Measurements from ENCODE around the gene FARSA. TPM values are rescaled to one million over a fixed set of nuclear protein-coding genes. Genes with fewer than 3 reads are reported as not detected.
A peak's percentile ranks its signal among the peaks of the same experiment; 100 is the strongest.
"Not testable (repeated sequence)": the region's sequence is repeated elsewhere in the genome, so short reads cannot be mapped to it uniquely, and the experiment has no call there.

Gene FARSA
- total RNA-seq, 3 donors from 2014 or later, result 26.1 to 53.7 (median 40.7) TPM

DNA sequence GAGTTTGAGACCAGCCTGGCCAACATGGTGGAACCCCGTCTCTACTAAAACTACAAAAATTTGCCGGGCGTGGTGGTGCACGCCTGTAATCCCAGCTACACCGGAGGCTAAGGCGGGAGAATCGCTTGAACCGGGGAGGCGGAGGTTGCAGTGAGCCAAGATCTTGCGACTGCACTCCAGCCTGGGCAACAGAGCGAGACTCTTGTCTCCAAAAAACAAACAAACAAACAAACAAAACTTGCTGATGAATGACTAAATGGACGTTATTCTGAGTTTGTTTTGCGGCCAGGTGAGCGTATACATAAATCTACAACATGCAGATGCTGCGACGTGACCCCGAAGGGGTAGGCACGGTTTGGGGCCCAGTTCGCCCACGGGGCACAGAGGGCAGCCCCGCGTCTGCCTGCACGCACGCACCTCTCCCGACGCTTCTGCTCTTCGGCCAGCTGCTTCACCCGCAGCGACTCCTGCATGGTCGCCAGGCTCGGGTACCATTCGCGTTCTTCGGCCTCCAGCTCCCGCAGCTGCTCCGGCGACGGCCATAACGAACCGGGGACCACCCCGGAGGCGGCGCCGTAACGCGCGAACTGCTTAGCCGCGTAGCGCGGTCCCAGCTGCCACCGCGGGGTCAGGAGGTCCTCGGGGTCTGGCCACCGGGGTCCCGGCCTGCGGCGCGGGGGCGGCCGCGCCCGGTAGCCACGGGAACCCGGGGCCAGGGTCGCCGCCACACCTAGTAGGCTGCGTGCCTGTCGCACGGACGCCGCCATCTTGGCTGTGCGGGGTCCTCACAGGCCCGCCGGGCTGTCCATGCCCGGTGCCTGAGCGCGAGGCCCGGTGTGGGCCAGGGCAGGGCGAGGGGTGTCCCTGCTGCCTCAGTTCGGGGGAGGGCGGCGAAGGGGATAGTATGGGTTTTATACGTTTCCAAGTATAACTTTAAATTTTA is 23.2 kb upstream of the FARSA start, which contains the start of gene GADD45GIP1:
TSS of gene GADD45GIP1 (minus strand) at position 778 of the 943 bp plus-strand sequence. CDS start at position 767, 11 bp downstream.
- peak; percentile 64 to 77 for DNase-seq (ENCODE audit: low spot score in 2 of 2)
- H3K27me3 ChIP-seq, result no peaks in the 10 kb centered on the region
- H3K27ac ChIP-seq, result peak within 1 kb of the TSS; percentile 90 to 94
- peak within 1 kb of the TSS; percentile 91 to 99 (median 92) for H3K4me3 ChIP-seq
- H3K4me1 ChIP-seq, result peaks cover 6 to 7% of the 10 kb centered on the region in 2 donors
- intact Hi-C loops (cut with DNase I; ENCODE audit: low total_unique reads), result no loop called here
- TF ChIP-seq POLR2AphosphoS5 (IDR thresholded peaks at IDR 0.05), result peak; percentile 75 to 82 (median 80)
- peak; percentile 50 for TF ChIP-seq POLR2A (IDR thresholded peaks at IDR 0.05)
- TF ChIP-seq, protein P1, sequence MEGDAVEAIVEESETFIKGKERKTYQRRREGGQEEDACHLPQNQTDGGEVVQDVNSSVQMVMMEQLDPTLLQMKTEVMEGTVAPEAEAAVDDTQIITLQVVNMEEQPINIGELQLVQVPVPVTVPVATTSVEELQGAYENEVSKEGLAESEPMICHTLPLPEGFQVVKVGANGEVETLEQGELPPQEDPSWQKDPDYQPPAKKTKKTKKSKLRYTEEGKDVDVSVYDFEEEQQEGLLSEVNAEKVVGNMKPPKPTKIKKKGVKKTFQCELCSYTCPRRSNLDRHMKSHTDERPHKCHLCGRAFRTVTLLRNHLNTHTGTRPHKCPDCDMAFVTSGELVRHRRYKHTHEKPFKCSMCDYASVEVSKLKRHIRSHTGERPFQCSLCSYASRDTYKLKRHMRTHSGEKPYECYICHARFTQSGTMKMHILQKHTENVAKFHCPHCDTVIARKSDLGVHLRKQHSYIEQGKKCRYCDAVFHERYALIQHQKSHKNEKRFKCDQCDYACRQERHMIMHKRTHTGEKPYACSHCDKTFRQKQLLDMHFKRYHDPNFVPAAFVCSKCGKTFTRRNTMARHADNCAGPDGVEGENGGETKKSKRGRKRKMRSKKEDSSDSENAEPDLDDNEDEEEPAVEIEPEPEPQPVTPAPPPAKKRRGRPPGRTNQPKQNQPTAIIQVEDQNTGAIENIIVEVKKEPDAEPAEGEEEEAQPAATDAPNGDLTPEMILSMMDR (IDR thresholded peaks at IDR 0.05), result no peak
- no peaks in the 10 kb centered on the region for H3K36me3 ChIP-seq
- no peaks in the 10 kb centered on the region for H3K9me3 ChIP-seq

DNA sequence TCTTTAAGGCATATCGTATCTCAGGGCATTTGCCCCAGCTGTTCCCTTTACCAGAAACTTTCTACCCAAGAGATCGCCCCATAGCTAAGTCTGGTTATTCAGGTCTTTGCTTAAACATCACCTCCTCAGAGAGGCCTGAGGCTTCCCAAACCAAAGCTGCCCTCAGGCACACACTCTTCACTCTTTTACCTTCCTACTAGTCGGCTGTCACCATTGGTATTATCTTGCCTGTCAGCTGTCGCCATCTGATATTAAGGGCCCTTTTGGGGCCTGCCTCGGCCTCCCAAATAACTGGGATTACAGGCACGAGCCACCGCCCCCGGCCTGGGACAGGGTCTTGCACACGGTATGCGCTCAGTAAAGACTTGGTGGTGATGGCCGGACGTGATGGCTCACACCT is 22.5 kb upstream of the FARSA start:
- no peaks in the 10 kb centered on the region for H3K27me3 ChIP-seq
- H3K4me1 ChIP-seq, result peaks cover 6 to 7% of the 10 kb centered on the region in 2 donors
- H3K36me3 ChIP-seq, result no peaks in the 10 kb centered on the region
- TF ChIP-seq, protein P1 (IDR thresholded peaks at IDR 0.05), result no peak
- TF ChIP-seq POLR2A (IDR thresholded peaks at IDR 0.05), result no peak
- TF ChIP-seq POLR2AphosphoS5 (IDR thresholded peaks at IDR 0.05), result no peak
- intact Hi-C loops (cut with DNase I; ENCODE audit: low total_unique reads), result no loop called here
- H3K4me3 ChIP-seq, result peak overlapping the region; percentile 91 to 99 (median 92)
- peak overlapping the region; percentile 90 to 94 for H3K27ac ChIP-seq
- DNase-seq (ENCODE audit: low spot score in 2 of 2), result no peak
- no peaks in the 10 kb centered on the region for H3K9me3 ChIP-seq

DNA sequence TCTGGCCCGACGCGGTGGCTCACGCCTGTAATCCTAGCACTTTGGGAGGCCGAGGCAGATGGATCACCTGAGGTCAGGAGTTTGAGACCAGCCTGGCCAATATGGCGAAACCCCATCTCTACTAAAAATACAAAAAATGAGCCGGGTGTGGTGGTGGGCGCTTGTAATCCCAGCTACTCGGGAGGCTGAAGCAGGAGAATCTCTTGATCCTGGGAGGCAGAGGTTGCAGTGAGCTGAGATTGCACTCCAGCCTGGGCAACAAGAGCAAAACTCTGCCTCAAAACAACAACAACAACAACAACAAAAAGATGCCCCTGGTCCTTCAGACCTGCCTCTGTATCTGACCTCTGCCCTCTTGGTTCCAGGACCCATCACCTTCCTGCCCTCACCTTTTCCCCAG is 22.1 kb upstream of the FARSA start:
- H3K4me1 ChIP-seq; intact Hi-C loops (cut with DNase I; ENCODE audit: low total_unique reads); H3K36me3 ChIP-seq; H3K27me3 ChIP-seq; DNase-seq (ENCODE audit: low spot score in 2 of 2); H3K9me3 ChIP-seq: not testable (repeated sequence)
- H3K27ac ChIP-seq, result peak overlapping the region; percentile 90 to 94
- peak overlapping the region in 1 of 3 donors; percentile 91 for H3K4me3 ChIP-seq

DNA sequence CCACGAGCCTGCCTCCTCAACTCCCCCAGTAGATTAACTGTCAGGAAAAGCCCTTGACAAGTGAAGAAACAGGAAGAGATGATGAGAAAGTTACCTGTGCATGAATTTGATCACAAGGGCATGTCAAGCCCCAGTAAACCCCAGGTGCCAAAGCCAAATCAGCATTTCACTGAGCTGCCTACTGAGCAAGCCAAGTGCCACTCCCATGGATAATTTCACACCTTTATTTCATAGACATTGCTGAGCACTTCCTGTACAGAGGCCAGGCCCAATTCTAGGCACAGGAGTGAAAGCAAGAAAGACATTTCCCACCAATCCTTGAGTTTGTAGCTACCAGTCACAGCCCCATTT is 21.1 kb upstream of the FARSA start:
- no peak overlapping the region for H3K27ac ChIP-seq
- H3K27me3 ChIP-seq, result no peaks in the 10 kb centered on the region
- H3K4me3 ChIP-seq, result no peak overlapping the region
- intact Hi-C loops (cut with DNase I; ENCODE audit: low total_unique reads), result no loop called here
- no peak for DNase-seq (ENCODE audit: low spot score in 2 of 2)
- TF ChIP-seq POLR2AphosphoS5 (IDR thresholded peaks at IDR 0.05) (no peak), POLR2A (IDR thresholded peaks at IDR 0.05) (no peak)
- TF ChIP-seq, protein P1 (IDR thresholded peaks at IDR 0.05), result no peak
- H3K9me3 ChIP-seq, result no peaks in the 10 kb centered on the region
- H3K36me3 ChIP-seq, result peaks cover 4% of the 10 kb centered on the region
- peaks cover 6 to 7% of the 10 kb centered on the region in 2 donors for H3K4me1 ChIP-seq

DNA sequence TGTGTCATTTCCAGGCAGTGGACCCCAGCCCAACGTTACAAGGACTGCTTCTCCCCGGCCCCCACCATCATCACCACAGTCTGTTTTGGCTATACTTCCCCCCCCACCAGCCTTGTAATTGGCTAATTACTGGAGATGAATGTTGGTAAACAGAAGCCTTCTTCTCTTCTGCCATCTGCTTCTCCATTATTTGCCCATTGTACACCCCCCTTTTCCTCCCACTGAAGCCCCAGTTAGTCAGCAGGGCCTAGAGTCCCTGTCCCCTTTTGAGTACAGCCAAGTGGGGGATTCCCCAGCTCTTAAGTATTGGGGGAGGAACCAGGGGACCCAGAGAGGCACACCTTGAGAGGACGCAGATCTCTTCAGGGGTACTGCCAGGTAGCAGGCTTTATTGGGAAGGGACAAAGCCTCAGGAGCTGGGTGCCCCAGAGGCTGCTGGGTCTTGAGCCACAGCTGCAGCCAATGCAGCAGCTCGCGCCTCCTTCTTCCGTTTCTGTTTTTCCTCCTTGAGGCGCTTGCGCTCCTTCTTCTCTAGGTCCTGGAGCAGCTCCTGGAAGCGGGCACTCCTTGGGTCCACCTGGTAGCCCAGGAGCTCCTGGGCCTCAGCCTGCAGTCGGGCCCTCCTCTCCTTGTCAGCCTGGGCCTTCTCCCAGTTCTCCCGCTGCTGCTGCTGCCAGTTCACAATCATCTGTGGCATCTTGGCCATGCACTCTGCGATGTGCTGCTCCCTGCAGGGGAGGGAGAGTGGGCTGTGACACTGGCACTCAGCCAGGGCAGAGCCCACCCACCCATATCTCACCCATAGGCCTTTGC is 20.5 kb upstream of the FARSA start:
- no peak for DNase-seq (ENCODE audit: low spot score in 2 of 2)
- H3K4me1 ChIP-seq, result peaks cover 6 to 7% of the 10 kb centered on the region in 2 donors
- no peak overlapping the region for H3K4me3 ChIP-seq
- H3K27ac ChIP-seq, result peak overlapping the region in 1 of 2 donors; percentile 61
- H3K27me3 ChIP-seq, result no peaks in the 10 kb centered on the region
- TF ChIP-seq POLR2AphosphoS5 (IDR thresholded peaks at IDR 0.05), result no peak
- TF ChIP-seq, protein P1 (IDR thresholded peaks at IDR 0.05), result no peak
- no peak for TF ChIP-seq POLR2A (IDR thresholded peaks at IDR 0.05)
- intact Hi-C loops (cut with DNase I; ENCODE audit: low total_unique reads), result no loop called here
- H3K9me3 ChIP-seq, result no peaks in the 10 kb centered on the region
- peaks cover 10% of the 10 kb centered on the region for H3K36me3 ChIP-seq
